SK-N-SH treated with all-trans-retinoic acid at 6 μM for 48 hours (cell line): Measurements from ENCODE around the gene INSYN1.

Experiments
- CREB5 ChIP-seq: fragments of 250-450 bp; sonication (Bioruptor Pico); IDR thresholded peaks from 2 replicates; pipeline ENCODE4 v1.5.1; 2020; ENCODE audit warnings: low read depth, mild to moderate bottlenecking, moderate library complexity
- ESRRG ChIP-seq: fragments of 250-450 bp; sonication (Bioruptor Pico); IDR thresholded peaks from 2 replicates; pipeline ENCODE4 v1.6.1; 2021; ENCODE audit warnings: mild to moderate bottlenecking
- GLIS3 ChIP-seq: fragments of 250-450 bp; sonication (Bioruptor Pico); IDR thresholded peaks from 2 replicates; pipeline ENCODE4 v1.5.0; 2020; ENCODE audit warnings: mild to moderate bottlenecking, moderate library complexity
- RARB ChIP-seq: fragments of 250-450 bp; sonication (Bioruptor Pico); IDR thresholded peaks from 2 replicates; pipeline ENCODE4 v1.8.0; 2021; ENCODE audit warnings: mild to moderate bottlenecking, moderate library complexity
- SNAI2 ChIP-seq: fragments of 250-450 bp; sonication (Bioruptor Pico); IDR thresholded peaks from 2 replicates; pipeline ENCODE4 v1.5.0; 2020; ENCODE audit warnings: mild to moderate bottlenecking, moderate library complexity
- TCF4 ChIP-seq: fragments of 250-450 bp; sonication (Bioruptor Pico); IDR thresholded peaks from 2 replicates; pipeline ENCODE4 v1.8.0; 2021; ENCODE audit warnings: mild to moderate bottlenecking, moderate library complexity, borderline replicate concordance
- TSHZ2 ChIP-seq: fragments of 250-450 bp; sonication (Bioruptor Pico); IDR thresholded peaks from 2 replicates; pipeline ENCODE4 v1.5.0; 2020; ENCODE audit warnings: mild to moderate bottlenecking, moderate library complexity
- ZC3H10 ChIP-seq: fragments of 250-450 bp; sonication (Bioruptor Pico); IDR thresholded peaks from 2 replicates; pipeline ENCODE4 v1.5.1; 2021; ENCODE audit warnings: mild to moderate bottlenecking, moderate library complexity
- ZFP3 ChIP-seq: fragments of 250-450 bp; sonication (Bioruptor Pico); IDR thresholded peaks from 2 replicates; pipeline ENCODE4 v1.5.0; 2020; ENCODE audit warnings: mild to moderate bottlenecking, moderate library complexity
- ZFP30 ChIP-seq: fragments of 450-650 bp; formaldehyde crosslinking; IDR thresholded peaks from 2 replicates; pipeline ENCODE4 v1.5.0; 2022; ENCODE audit warnings: mild to moderate bottlenecking, moderate library complexity
- ZNF565 ChIP-seq: fragments of 450-650 bp; formaldehyde crosslinking; conservative IDR thresholded peaks from 2 replicates; pipeline ENCODE4 v1.5.0; 2020; ENCODE audit warnings: low read depth, mild to moderate bottlenecking, moderate library complexity
- ZNF70 ChIP-seq: fragments of 450-650 bp; formaldehyde crosslinking; IDR thresholded peaks from 2 replicates; pipeline ENCODE4 v1.5.0; 2020; ENCODE audit warnings: mild to moderate bottlenecking, moderate library complexity
- ZNF8 ChIP-seq: fragments of 450-650 bp; formaldehyde crosslinking; IDR thresholded peaks from 2 replicates; pipeline ENCODE4 v1.5.0; 2020; ENCODE audit warnings: mild to moderate bottlenecking, moderate library complexity

GRCh38 chr15:73750951-73751350 is 2.2 kb downstream of the INSYN1 start:
- no peak for TF ChIP-seq ZNF70 (CRISPR knock-in tag)
- TF ChIP-seq RARB: no peak
- no peak for TF ChIP-seq ZNF565 (CRISPR knock-in tag)
- TF ChIP-seq SNAI2: no peak
- no peak for TF ChIP-seq CREB5 (CRISPR knock-in tag)
- no peak for TF ChIP-seq ZC3H10
- no peak for TF ChIP-seq ESRRG (CRISPR knock-in tag)
- no peak for TF ChIP-seq TSHZ2 (CRISPR knock-in tag)
- TF ChIP-seq GLIS3 (CRISPR knock-in tag): no peak
- no peak for TF ChIP-seq ZNF8 (CRISPR knock-in tag)
- TF ChIP-seq ZFP30: no peak
- TF ChIP-seq ZFP3 (CRISPR knock-in tag): no peak
- no peak for TF ChIP-seq TCF4
